ENCODE data around the gene ACTR5. TPM values are rescaled to one million over a fixed set of nuclear protein-coding genes. Genes with fewer than 3 reads are reported as not detected.

The ACTR5 gene
- total RNA-seq, 2 experiments from 2014 or later: 12.3 to 21.1 TPM

- no peak for DNase-seq (ENCODE audit: low spot score)
- Histone ChIP-seq H3K4me3 (ENCODE audit: low read depth, low read length, poor library complexity, severe bottlenecking) (no peak overlapping the region), H2AFZ (ENCODE audit: low read length) (no peak overlapping the region), H3K9me2 (ENCODE audit: insufficient read depth, low read length) (no peaks in the 10 kb centered on the region), H3K4me2 (ENCODE audit: low read length) (no peak overlapping the region), H4K20me1 (ENCODE audit: insufficient read depth, low read length) (no peaks in the 10 kb centered on the region), H3K79me2 (ENCODE audit: insufficient read depth, low read depth, low read length) (peaks cover 83% of the 10 kb centered on the region), H3K9me3 (ENCODE audit: low read length) (peaks cover 6% of the 10 kb centered on the region; the same call in 1 of the 2 replicates), H3K4me1 (ENCODE audit: insufficient read depth, low read length, poor library complexity, severe bottlenecking) (peaks cover 13% of the 10 kb centered on the region), H3K27ac (ENCODE audit: low read depth, low read length, poor library complexity, severe bottlenecking) (no peak overlapping the region), H3K36me3 (ENCODE audit: insufficient read depth, low read length) (peaks cover 76% of the 10 kb centered on the region)
- ChIA-PET POLR2A (interaction anchor here (1.5 to 1.6 kb wide), 2 partner anchors 18 to 66 kb away, joined by 3 to 5 read pairs; no protein-coding TSS in a partner anchor), CTCF (ENCODE audit: unreplicated experiment) (interaction anchor here (1.1 kb wide), 1 partner anchor 30 kb away, joined by 3 read pairs; no protein-coding TSS in a partner anchor)
- no peak for TF ChIP-seq EZH2phosphoT487 (IDR thresholded peaks at IDR 0.05; ENCODE audit: borderline replicate concordance, low read depth, low read length)
- TF ChIP-seq CTCF (conservative IDR thresholded peaks at IDR 0.05; ENCODE audit: low read length): no peak
- intact Hi-C loops (cut with micrococcal nuclease; ENCODE audit: unreplicated experiment): no loop called here
- BruUV-seq (replicated peaks): no TSS peak
These were observed 70.1 kb downstream of the ACTR5 start for GRCh38 chr20:38818113-38819065.

Small RNAs within 50 kb of the gene (small RNA-seq; reads per million reads assigned to genes)
- not detected for gene RF00017

Other genes starting within 250 kb of the ACTR5 start
- gene ADIG, start 167.3 kb upstream of the ACTR5 start, total RNA-seq (2014; rRNA removed; shearing (Covaris generic)): not detected in 2 replicates
- not detected in 2 replicates for gene ADIG, start 167.3 kb upstream of the ACTR5 start, total RNA-seq (2022)
- not detected in 2 replicates for gene ARHGAP40, start 146.7 kb upstream of the ACTR5 start, total RNA-seq (2014; rRNA removed; shearing (Covaris generic))
- not detected in 2 replicates for gene ARHGAP40, start 146.7 kb upstream of the ACTR5 start, total RNA-seq (2022)
- gene SLC32A1, start 24.0 kb upstream of the ACTR5 start, total RNA-seq (2014; rRNA removed; shearing (Covaris generic)): not detected in 2 replicates
- not detected in 2 replicates for gene SLC32A1, start 24.0 kb upstream of the ACTR5 start, total RNA-seq (2022)
- 44.3 and 49.7 TPM in 2 replicates for gene PPP1R16B, start 57.2 kb downstream of the ACTR5 start, total RNA-seq (2014; rRNA removed; shearing (Covaris generic))
- 41.3 and 45.4 TPM in 2 replicates for gene PPP1R16B, start 57.2 kb downstream of the ACTR5 start, total RNA-seq (2022)
- gene FAM83D, start 178.0 kb downstream of the ACTR5 start, total RNA-seq (2014; rRNA removed; shearing (Covaris generic)): 33.2 and 48.2 TPM in 2 replicates
- gene FAM83D, start 178.0 kb downstream of the ACTR5 start, total RNA-seq (2022): 32.6 and 32.9 TPM in 2 replicates
- gene DHX35, start 213.9 kb downstream of the ACTR5 start, total RNA-seq (2014; rRNA removed; shearing (Covaris generic)): 13.7 and 15.6 TPM in 2 replicates
- 13.0 and 13.9 TPM in 2 replicates for gene DHX35, start 213.9 kb downstream of the ACTR5 start, total RNA-seq (2022)

All from OCI-LY7 (cell line).